Osteocyte (in vitro differentiated cells): ENCODE measurements around the gene RAB8B. TPM values are rescaled to one million over a fixed set of nuclear protein-coding genes. Genes with fewer than 3 reads are reported as not detected.

ENCODE experiments used
- DNase-seq: peaks from one replicate; pipeline ENCODE4 v3.0.0; 2021; ENCODE audit warnings: mixed read lengths; ENCODE audit not compliant: unreplicated experiment; ENCODE audit errors: extremely low spot score
- H3K27ac Mint-ChIP-seq: one replicate; pipeline ENCODE4 v1.8.0; 2021; ENCODE audit warnings: mild to moderate bottlenecking, mixed read lengths; ENCODE audit not compliant: unreplicated experiment
- H3K27me3 Mint-ChIP-seq: one replicate; pipeline ENCODE4 v1.8.0; 2021; ENCODE audit warnings: mixed read lengths; ENCODE audit not compliant: unreplicated experiment
- H3K36me3 Mint-ChIP-seq: one replicate; pipeline ENCODE4 v1.8.0; 2021; ENCODE audit warnings: mixed read lengths; ENCODE audit not compliant: unreplicated experiment
- H3K4me1 Mint-ChIP-seq: one replicate; pipeline ENCODE4 v1.8.0; 2021; ENCODE audit warnings: mixed read lengths; ENCODE audit not compliant: unreplicated experiment
- H3K4me3 Mint-ChIP-seq: one replicate; pipeline ENCODE4 v1.8.0; 2021; ENCODE audit warnings: mild to moderate bottlenecking, moderate library complexity, mixed read lengths; ENCODE audit not compliant: unreplicated experiment
- H3K9me3 Mint-ChIP-seq: one replicate; pipeline ENCODE4 v1.8.0; 2021; ENCODE audit warnings: mixed read lengths; ENCODE audit not compliant: unreplicated experiment
- total RNA-seq: library from RNA; stranded (reverse); gene quantifications from 2 replicates; pipeline ENCODE4 v1.2.1, GENCODE V29; 2021
- TF ChIP-seq, protein P1 (sequence below): fragments of 200-600 bp; sonication (generic); IDR thresholded peaks from 2 replicates; pipeline ENCODE4 v1.5.0; 2021; ENCODE audit warnings: antibody characterized with exemption, mild to moderate bottlenecking, moderate library complexity

Gene RAB8B
- total RNA-seq, 1 donor from 2014 or later = 29.8 TPM

DNA sequence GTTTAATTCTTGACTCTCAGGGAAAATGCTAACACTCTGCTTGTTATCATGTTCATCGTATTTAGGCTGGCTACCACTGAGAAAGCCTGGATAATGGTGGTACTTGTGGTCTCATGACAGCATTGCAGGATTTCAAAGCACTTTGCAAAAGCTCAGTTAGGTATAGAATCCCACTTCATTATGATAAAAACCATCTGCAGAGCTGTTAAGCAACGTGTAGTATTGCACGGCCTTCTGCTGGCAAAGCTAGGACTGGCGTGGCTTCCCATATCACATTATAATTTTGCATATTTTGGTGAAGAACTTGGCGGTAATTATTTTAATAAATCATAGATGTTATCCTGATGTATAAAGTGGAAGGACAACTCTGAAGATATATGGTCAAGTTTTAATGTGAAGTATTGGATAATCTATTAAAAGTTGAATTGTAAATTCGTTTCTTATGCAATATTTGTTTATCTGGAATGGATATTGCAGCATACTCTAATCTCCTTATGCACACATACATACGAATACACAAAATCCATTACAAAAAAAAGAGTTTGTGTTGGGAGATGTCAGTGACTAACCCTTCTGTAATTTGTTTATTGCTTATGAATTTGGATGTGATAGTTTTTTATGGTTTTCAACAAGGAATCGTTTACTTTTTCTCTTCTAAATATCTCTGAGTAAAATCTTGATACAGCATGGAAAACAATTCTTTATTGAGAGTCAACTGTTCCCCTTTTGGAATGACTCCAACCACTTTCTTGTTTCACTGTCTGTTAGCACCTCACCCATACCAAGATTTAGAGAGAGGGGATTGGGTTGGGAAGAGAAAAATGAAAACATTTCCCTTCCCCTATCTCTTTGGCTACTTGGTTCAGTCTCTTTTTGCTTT, 9.2 kb downstream of the RAB8B start:
- H3K4me1 Mint-ChIP-seq = peaks cover 44% of the 10 kb centered on the region
- no peak overlapping the region for H3K27ac Mint-ChIP-seq
- peaks cover 2% of the 10 kb centered on the region for H3K36me3 Mint-ChIP-seq
- TF ChIP-seq, protein P1, sequence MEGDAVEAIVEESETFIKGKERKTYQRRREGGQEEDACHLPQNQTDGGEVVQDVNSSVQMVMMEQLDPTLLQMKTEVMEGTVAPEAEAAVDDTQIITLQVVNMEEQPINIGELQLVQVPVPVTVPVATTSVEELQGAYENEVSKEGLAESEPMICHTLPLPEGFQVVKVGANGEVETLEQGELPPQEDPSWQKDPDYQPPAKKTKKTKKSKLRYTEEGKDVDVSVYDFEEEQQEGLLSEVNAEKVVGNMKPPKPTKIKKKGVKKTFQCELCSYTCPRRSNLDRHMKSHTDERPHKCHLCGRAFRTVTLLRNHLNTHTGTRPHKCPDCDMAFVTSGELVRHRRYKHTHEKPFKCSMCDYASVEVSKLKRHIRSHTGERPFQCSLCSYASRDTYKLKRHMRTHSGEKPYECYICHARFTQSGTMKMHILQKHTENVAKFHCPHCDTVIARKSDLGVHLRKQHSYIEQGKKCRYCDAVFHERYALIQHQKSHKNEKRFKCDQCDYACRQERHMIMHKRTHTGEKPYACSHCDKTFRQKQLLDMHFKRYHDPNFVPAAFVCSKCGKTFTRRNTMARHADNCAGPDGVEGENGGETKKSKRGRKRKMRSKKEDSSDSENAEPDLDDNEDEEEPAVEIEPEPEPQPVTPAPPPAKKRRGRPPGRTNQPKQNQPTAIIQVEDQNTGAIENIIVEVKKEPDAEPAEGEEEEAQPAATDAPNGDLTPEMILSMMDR = no peak
- no peaks in the 10 kb centered on the region for H3K9me3 Mint-ChIP-seq
- no peak overlapping the region for H3K4me3 Mint-ChIP-seq
- no peaks in the 10 kb centered on the region for H3K27me3 Mint-ChIP-seq
- no peak for DNase-seq

DNA sequence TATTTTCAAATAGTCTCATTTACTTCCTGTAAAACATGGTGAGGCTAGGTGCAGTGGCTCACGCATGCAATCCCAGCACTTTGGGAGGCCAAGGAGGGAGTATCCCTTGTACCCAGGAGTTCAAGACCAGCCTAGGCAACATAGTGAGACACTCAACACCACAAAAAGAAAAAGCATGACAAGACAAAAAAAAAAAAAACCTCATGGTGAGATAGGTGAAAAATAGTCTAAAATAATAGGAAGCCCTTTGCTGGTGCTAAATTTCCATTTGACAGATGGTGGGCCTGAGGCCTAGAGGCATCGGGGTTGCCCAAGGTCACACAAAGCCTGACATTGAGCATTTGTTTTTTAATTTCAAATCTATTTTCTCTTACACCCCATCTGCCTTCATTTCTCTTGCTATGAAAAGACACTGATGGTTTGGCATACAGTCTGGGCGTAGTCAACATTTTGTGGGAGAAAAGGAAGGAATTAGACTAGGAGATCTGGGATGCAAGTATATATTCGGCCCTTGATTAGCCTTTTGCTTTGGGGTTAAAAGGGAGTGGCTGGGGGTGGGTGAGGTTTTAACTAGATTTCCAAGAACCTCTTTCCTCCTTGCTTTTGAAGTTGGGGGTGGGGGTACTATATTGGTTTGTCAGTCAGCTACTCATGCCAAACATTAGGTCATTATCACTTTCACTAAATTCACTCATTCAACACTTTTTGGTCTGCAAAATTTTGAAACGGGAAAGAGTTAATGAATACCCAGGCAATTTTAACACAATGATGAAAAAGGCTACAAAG, 11.3 kb downstream of the RAB8B start:
- Mint-ChIP-seq H3K27me3 (no peaks in the 10 kb centered on the region), H3K4me1 (peaks cover 35% of the 10 kb centered on the region), H3K27ac (no peak overlapping the region), H3K36me3 (peaks cover 2% of the 10 kb centered on the region), H3K4me3 (no peak overlapping the region), H3K9me3 (no peaks in the 10 kb centered on the region)
- TF ChIP-seq, protein P1 = no peak
- no peak for DNase-seq

DNA sequence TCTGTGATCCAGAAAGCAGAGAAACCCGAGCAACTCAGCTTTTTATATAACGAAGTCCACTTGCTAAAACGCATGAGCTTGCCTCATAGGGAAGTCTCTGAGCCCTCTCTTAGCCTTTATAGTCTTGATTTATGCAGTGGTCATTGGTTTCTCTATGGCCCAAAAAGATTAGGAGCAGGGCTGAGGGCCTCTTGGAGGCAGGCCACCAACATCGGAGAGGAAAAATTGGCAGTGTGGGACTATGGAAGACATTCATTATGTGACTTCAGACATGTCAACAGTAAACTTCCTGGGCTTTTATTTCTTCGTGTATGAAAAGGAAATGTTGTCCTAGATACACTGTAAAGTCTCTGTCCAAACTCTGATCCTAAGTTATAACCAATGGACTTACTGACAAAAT, 13.5 kb downstream of the RAB8B start:
- H3K4me1 Mint-ChIP-seq = peaks cover 40% of the 10 kb centered on the region
- DNase-seq = no peak
- H3K4me3 Mint-ChIP-seq = no peak overlapping the region
- no peaks in the 10 kb centered on the region for H3K9me3 Mint-ChIP-seq
- TF ChIP-seq, protein P1 = no peak
- H3K27me3 Mint-ChIP-seq = no peaks in the 10 kb centered on the region
- peak overlapping the region; percentile 62 for H3K27ac Mint-ChIP-seq
- peaks cover 7% of the 10 kb centered on the region for H3K36me3 Mint-ChIP-seq

DNA sequence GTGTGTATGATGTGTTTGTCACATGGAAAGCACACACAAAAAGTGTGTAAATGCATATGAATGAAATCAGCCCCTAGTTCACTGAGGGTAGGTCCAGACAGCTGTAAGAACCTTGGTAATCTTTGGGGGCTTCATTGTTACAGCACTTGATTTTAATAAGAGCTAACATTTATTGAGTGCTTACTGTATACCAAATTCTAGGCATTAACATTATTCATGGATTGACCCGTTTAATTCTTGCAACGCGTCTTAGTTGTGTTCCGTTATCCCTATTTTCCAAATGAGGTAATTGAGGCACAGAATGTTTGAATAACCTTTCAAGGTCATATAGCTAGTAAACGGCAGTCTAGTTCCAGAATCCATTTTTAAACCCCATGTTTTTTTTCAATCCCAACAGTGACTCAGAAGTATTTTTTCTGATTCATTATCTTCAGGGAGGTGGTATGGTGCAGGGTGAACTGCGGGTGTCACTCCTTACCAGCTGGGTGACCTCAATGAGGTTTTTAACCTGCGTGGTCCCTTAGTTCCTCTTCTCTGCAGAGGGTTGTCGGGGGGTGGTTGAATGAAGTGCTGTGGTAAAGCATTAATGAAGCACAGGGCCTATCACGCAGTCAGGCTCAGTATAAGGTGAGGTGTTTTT, 14.2 kb downstream of the RAB8B start:
- no peak overlapping the region for H3K27ac Mint-ChIP-seq
- H3K9me3 Mint-ChIP-seq = no peaks in the 10 kb centered on the region
- TF ChIP-seq, protein P1 = no peak
- H3K36me3 Mint-ChIP-seq = peaks cover 9% of the 10 kb centered on the region
- no peak for DNase-seq
- no peak overlapping the region for H3K4me3 Mint-ChIP-seq
- no peaks in the 10 kb centered on the region for H3K27me3 Mint-ChIP-seq
- peaks cover 40% of the 10 kb centered on the region for H3K4me1 Mint-ChIP-seq
